Prostate gland (tissue), 2 donors: ENCODE results near the gene SUN2.

ENCODE experiments used
- POLR2A ChIP-seq: fragments of 450-650 bp; IDR thresholded peaks from one replicate; pipeline ENCODE4 v1.6.1; 2016; ENCODE audit warnings: antibody characterized with exemption, mild to moderate bottlenecking
- POLR2AphosphoS5 ChIP-seq: sonication (generic); formaldehyde crosslinking; IDR thresholded peaks from one replicate; pipeline ENCODE4 v1.6.1; 2017; ENCODE audit warnings: antibody characterized with exemption
- TF ChIP-seq, protein P1 (sequence below), 4 experiments: fragments of 200-600 bp in 2 of 4; fragments of 450-650 bp in 2 of 4; sonication (generic) in 2 of 4; IDR thresholded peaks; 1 replicate in 3 of 4; 2 replicates in 1 of 4; pipeline ENCODE4 v1.5.1; 2016 to 2019; ENCODE audit warnings: antibody characterized with exemption in 4 of 4, mild to moderate bottlenecking in 2 of 4, moderate library complexity in 2 of 4

DNA sequence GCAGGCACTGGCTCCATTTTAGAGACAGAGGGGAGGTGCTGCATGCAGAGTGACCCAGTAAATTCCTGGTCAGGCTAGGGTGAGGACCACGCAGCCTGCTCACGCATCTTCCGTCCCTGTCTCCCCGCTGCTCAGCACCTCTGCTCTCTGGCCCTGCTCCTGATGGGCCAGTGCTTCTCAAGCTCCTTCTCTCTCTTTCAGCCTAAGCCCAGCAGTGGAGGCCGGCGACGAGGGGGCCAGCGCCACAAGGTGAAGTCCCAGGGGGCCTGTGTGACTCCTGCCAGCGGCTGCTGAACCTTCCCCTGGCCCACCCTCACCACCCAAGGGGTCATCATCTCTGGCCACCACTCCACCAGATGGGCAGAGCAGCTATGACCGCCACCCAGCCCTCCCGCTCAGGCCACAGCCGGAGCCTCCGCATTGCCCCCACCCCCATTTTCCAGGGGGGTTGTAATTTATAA lies 25.4 kb downstream of the SUN2 start:
- TF ChIP-seq, protein P1, sequence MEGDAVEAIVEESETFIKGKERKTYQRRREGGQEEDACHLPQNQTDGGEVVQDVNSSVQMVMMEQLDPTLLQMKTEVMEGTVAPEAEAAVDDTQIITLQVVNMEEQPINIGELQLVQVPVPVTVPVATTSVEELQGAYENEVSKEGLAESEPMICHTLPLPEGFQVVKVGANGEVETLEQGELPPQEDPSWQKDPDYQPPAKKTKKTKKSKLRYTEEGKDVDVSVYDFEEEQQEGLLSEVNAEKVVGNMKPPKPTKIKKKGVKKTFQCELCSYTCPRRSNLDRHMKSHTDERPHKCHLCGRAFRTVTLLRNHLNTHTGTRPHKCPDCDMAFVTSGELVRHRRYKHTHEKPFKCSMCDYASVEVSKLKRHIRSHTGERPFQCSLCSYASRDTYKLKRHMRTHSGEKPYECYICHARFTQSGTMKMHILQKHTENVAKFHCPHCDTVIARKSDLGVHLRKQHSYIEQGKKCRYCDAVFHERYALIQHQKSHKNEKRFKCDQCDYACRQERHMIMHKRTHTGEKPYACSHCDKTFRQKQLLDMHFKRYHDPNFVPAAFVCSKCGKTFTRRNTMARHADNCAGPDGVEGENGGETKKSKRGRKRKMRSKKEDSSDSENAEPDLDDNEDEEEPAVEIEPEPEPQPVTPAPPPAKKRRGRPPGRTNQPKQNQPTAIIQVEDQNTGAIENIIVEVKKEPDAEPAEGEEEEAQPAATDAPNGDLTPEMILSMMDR (IDR thresholded peaks at IDR 0.05), result no peak
- TF ChIP-seq POLR2AphosphoS5, result no peak
- no peak for TF ChIP-seq POLR2A
